K562 (cell line): ENCODE data around the gene C1orf216. TPM values are rescaled to one million over a fixed set of nuclear protein-coding genes. Genes with fewer than 3 reads are reported as not detected.

ENCODE experiments used
- ATAC-seq: fragments of 200-7000 bp; cut with Tn5 transposase; 3 replicates; pipeline ENCODE4 v1.9.1; 2020; ENCODE audit warnings: moderate library complexity
- BruUV-seq: library from RNA; stranded (reverse); fragments of 400-500 nt; replicated peaks from 2 replicates; lab custom pipeline; 2021; lab: Mats Ljungman, UMichigan
- CTCF ChIA-PET: fragments of 300-600 bp; formaldehyde crosslinking; extraction: SDS; loops from one replicate; lab custom pipeline; 2021; ENCODE audit warnings: low intra/inter-chr PET ratio; lab: Yijun Ruan, JAX
- POLR2A ChIA-PET: fragments of 300-600, 350-650 bp; sonication (Branson Sonifier 250); formaldehyde crosslinking; extraction: SDS; loops from one replicate; lab custom pipeline; 2021; ENCODE audit warnings: antibody characterized with exemption, inconsistent platforms; lab: Yijun Ruan, JAX
- DNase-seq, 4 experiments: peaks; one replicate each; pipeline versions ENCODE4 v3.0.0 to v3.0.0-alpha.2; 2011 to 2018; ENCODE audit warnings: low spot score in 3 of 4, mixed read lengths in 3 of 4; ENCODE audit errors: extremely low read depth in 1 of 4
- FAIRE-seq: peaks from 2 replicates; lab custom pipeline; 2011; peaks lifted over from hg19 to GRCh38; lab: Jason Lieb, UNC
- H2AFZ ChIP-seq: 2 replicates; pipeline ENCODE4 v1.6.0; 2011; ENCODE audit warnings: low read depth, low read length, control low read depth, inconsistent platforms
- H3K27ac ChIP-seq: fragments of 200-600 bp; 3 replicates; pipeline ENCODE4 v1.8.0; 2011; ENCODE audit warnings: low read depth, mild to moderate bottlenecking, control low read depth, inconsistent platforms, low read length, moderate library complexity, mixed read lengths; ENCODE audit errors: extremely low read depth
- H3K27me3 ChIP-seq, 2 experiments: fragments of 300-600 bp in 1 of 2; 2 replicates in 1 of 2; 3 replicates in 1 of 2; pipeline versions ENCODE4 v1.6.0 to v1.8.0; 2011; ENCODE audit warnings: inconsistent platforms in 2 of 2, low read length in 2 of 2, mild to moderate bottlenecking in 1 of 2, mixed read lengths in 1 of 2, moderate library complexity in 1 of 2; ENCODE audit not compliant: control insufficient read depth in 2 of 2, insufficient read depth in 2 of 2
- H3K36me3 ChIP-seq: fragments of 300-600 bp; 3 replicates; pipeline ENCODE4 v1.8.0; 2011; ENCODE audit warnings: mild to moderate bottlenecking, low read length, inconsistent platforms; ENCODE audit not compliant: control insufficient read depth, insufficient read depth
- H3K4me1 ChIP-seq, 2 experiments: fragments of 200-600 bp in 1 of 2; replicated peaks in 1 of 2; 2 replicates in 1 of 2; 3 replicates in 1 of 2; pipeline versions ENCODE4 v1.5.1 to v1.8.0; 2011; ENCODE audit warnings: inconsistent platforms in 2 of 2, low read length in 2 of 2, mild to moderate bottlenecking in 1 of 2, mixed read lengths in 1 of 2, moderate library complexity in 1 of 2; ENCODE audit not compliant: control insufficient read depth in 2 of 2, insufficient read depth in 2 of 2
- H3K4me2 ChIP-seq: 2 replicates; pipeline ENCODE4 v1.6.1; 2011; ENCODE audit warnings: low read length, control low read depth, inconsistent platforms, mixed read lengths; ENCODE audit not compliant: insufficient read depth
- H3K4me3 ChIP-seq: fragments of 200-600 bp; sonication (generic), shearing (Covaris generic); 2 replicates; pipeline ENCODE4 v1.5.1; 2016; ENCODE audit warnings: control low read depth, inconsistent platforms
- H3K79me2 ChIP-seq: fragments of 200-600 bp; 3 replicates; pipeline ENCODE4 v1.8.0; 2011; ENCODE audit warnings: low read length, inconsistent platforms; ENCODE audit not compliant: control insufficient read depth, insufficient read depth
- H3K9ac ChIP-seq, 2 experiments: 2 replicates each; pipeline versions ENCODE4 v1.6.0 to v1.6.1; 2011; ENCODE audit warnings: low read depth in 2 of 2, low read length in 2 of 2, control low read depth in 1 of 2, inconsistent platforms in 1 of 2, mild to moderate bottlenecking in 1 of 2, mixed read lengths in 1 of 2; ENCODE audit not compliant: insufficient read depth in 1 of 2
- H3K9me1 ChIP-seq: one replicate; pipeline ENCODE4 v1.6.0; 2011; ENCODE audit warnings: inconsistent platforms, mild to moderate bottlenecking, low read length, moderate library complexity; ENCODE audit not compliant: control insufficient read depth, insufficient read depth
- H3K9me3 ChIP-seq: replicated peaks from 2 replicates; pipeline ENCODE4 v1.5.1; 2011; ENCODE audit warnings: low read depth, low read length, inconsistent platforms; ENCODE audit not compliant: control insufficient read depth, insufficient read depth
- H4K20me1 ChIP-seq: replicated peaks from 2 replicates; pipeline ENCODE4 v1.6.1; 2011; ENCODE audit warnings: low read length, inconsistent platforms, mixed read lengths; ENCODE audit not compliant: control insufficient read depth, insufficient read depth
- BRD9 ChIP-seq: fragments of 450-650 bp; IDR thresholded peaks from 2 replicates; pipeline ENCODE4 v1.6.1; 2018; ENCODE audit warnings: low read depth; ENCODE audit not compliant: partially characterized antibody
- NR4A1 ChIP-seq, 2 experiments: fragments of 250-450 bp in 1 of 2; fragments of 450-650 bp in 1 of 2; sonication (Bioruptor Pico) in 1 of 2; IDR thresholded peaks; 2 replicates each; pipeline versions ENCODE4 v1.4.0 to v1.6.1; 2016 to 2020; ENCODE audit warnings: mild to moderate bottlenecking in 2 of 2, missing compliant biosample characterization in 1 of 2, missing genetic modification characterization in 1 of 2, moderate library complexity in 1 of 2
- ZNF24 ChIP-seq: fragments of 450-650 bp; IDR thresholded peaks from 2 replicates; pipeline ENCODE4 v1.6.1; 2016
- ZNF668 ChIP-seq: fragments of 250-450 bp; sonication (Bioruptor Pico); IDR thresholded peaks from 2 replicates; pipeline ENCODE4 v1.8.0; 2022; ENCODE audit warnings: mild to moderate bottlenecking, inconsistent platforms
- WGBS: fragments of 100-300 bp; shearing (Covaris generic); methylation state at CpG from one replicate; pipeline ENCODE4 v1.1.6; 2016; ENCODE audit warnings: low coverage, mixed read lengths; ENCODE audit not compliant: insufficient coverage; ENCODE audit errors: missing lambda C conversion rate; 5-methylcytosine and 5-hydroxymethylcytosine counted together
- in situ Hi-C: fragments of 300-500 bp; cut with MboI; formaldehyde crosslinking; loops from 4 replicates; pipeline ENCODE4 v1.15.0; 2018; ENCODE audit warnings: inconsistent platforms, mixed read lengths
- intact Hi-C: fragments of 100-400 bp; cut with micrococcal nuclease; formaldehyde crosslinking; loops from 2 replicates; pipeline ENCODE4 v1.14.2; 2022
- polyA plus RNA-seq, 8 experiments: library from polyadenylated mRNA; depleted of rRNA in 4 of 8; stranded (reverse) in 5 of 8; unstranded in 3 of 8; fragments of >200 nt; fragmentation: Nextera tagmentation in 2 of 8; fragmentation: Illumina TruSeq in 1 of 8; extraction: Ambion mirVana in 2 of 8; extraction: Trizol in 1 of 8; gene quantifications; 2 replicates each; pipeline versions ENCODE4 v1.2.1 to v1.2.3, GENCODE V29; 2011 to 2014; ENCODE audit warnings: inconsistent platforms in 1 of 8, missing spikeins in 1 of 8
- total RNA-seq, 7 experiments: library from RNA; depleted of rRNA in 6 of 7; stranded (reverse); fragments of >200 nt in 6 of 7; fragmentation: Illumina TruSeq in 2 of 7; extraction: Trizol in 2 of 7; gene quantifications; 2 replicates each; pipeline versions ENCODE4 v1.2.1 to v1.2.3, GENCODE V29; 2011 to 2021; ENCODE audit warnings: low replicate concordance in 1 of 7

Gene C1orf216
- total and polyA plus RNA-seq, 9 of the 15 experiments (the other 6 are each of a cell fraction or from before 2014, with no cell fraction given): 3.4 to 25.1 (median 15.0) TPM

- Histone ChIP-seq H3K79me2 (no peaks in the 10 kb centered on the region), H2AFZ (no peak overlapping the region), H3K27me3 (no peaks in the 10 kb centered on the region), H4K20me1 (no peaks in the 10 kb centered on the region)
- FAIRE-seq (no peak), DNase-seq (no peak)
- in situ Hi-C loops (no loop called here), intact Hi-C loops (loop anchor here (1.0 kb wide), 1 partner anchor 158 kb away; no protein-coding TSS in a partner anchor)
- no TSS peak for BruUV-seq
- TF ChIP-seq ZNF24 (no peak), ZNF668 (CRISPR knock-in tag) (no peak), BRD9 (no peak), NR4A1 (CRISPR knock-in tag; IDR thresholded peaks at IDR 0.05) (no peak), NR4A1 (tag; IDR thresholded peaks at IDR 0.05) (no peak)
- TF ChIP-seq, all 486 proteins: peak for 0
- Histone ChIP-seq H3K4me2 (no peak overlapping the region), H3K4me1 (no peaks in the 10 kb centered on the region), H3K36me3 (peaks cover 60% of the 10 kb centered on the region), H3K4me3 (no peak overlapping the region), H3K9me1 (no peaks in the 10 kb centered on the region), H3K9me3 (no peaks in the 10 kb centered on the region), H3K9ac (no peak overlapping the region), H3K27ac (no peak overlapping the region)
- CTCF ChIA-PET: interaction anchor here (0.6 to 3.4 kb wide), 5 partner anchors 157 to 941 kb away, joined by 3 to 47 read pairs (median 5); no protein-coding TSS in a partner anchor
- POLR2A ChIA-PET: interaction anchor here (0.6 to 2.3 kb wide), 8 partner anchors 10 to 678 kb away, joined by 3 to 8 read pairs (median 5); partner anchors contain the start of gene C1orf216
- 86% methylated on average over 4 of the region's 4 CpGs for WGBS
- ATAC-seq: peak; percentile 33
Measured at GRCh38 chr1:35727434-35728040, 8.9 kb upstream of the C1orf216 start.
